K562 (cell line): ENCODE measurements around the gene SLC26A3. TPM values are rescaled to one million over a fixed set of nuclear protein-coding genes. Genes with fewer than 3 reads are reported as not detected.
A peak's percentile ranks its signal among the peaks of the same experiment; 100 is the strongest.

ENCODE experiments used
- ATAC-seq: fragments of 200-7000 bp; cut with Tn5 transposase; 3 replicates; pipeline ENCODE4 v1.9.1; 2020; ENCODE audit warnings: moderate library complexity
- BruUV-seq: library from RNA; stranded (reverse); fragments of 400-500 nt; replicated peaks from 2 replicates; lab custom pipeline; 2021; lab: Mats Ljungman, UMichigan
- CTCF ChIA-PET: fragments of 300-600 bp; formaldehyde crosslinking; extraction: SDS; loops from one replicate; lab custom pipeline; 2021; ENCODE audit warnings: low intra/inter-chr PET ratio; lab: Yijun Ruan, JAX
- POLR2A ChIA-PET: fragments of 300-600, 350-650 bp; sonication (Branson Sonifier 250); formaldehyde crosslinking; extraction: SDS; loops from one replicate; lab custom pipeline; 2021; ENCODE audit warnings: antibody characterized with exemption, inconsistent platforms; lab: Yijun Ruan, JAX
- DNase-seq, 4 experiments: peaks; one replicate each; pipeline versions ENCODE4 v3.0.0 to v3.0.0-alpha.2; 2011 to 2018; ENCODE audit warnings: low spot score in 3 of 4, mixed read lengths in 3 of 4; ENCODE audit errors: extremely low read depth in 1 of 4
- FAIRE-seq: peaks from 2 replicates; lab custom pipeline; 2011; peaks lifted over from hg19 to GRCh38; lab: Jason Lieb, UNC
- H2AFZ ChIP-seq: 2 replicates; pipeline ENCODE4 v1.6.0; 2011; ENCODE audit warnings: low read depth, low read length, control low read depth, inconsistent platforms
- H3K27ac ChIP-seq: fragments of 200-600 bp; 3 replicates; pipeline ENCODE4 v1.8.0; 2011; ENCODE audit warnings: low read depth, mild to moderate bottlenecking, control low read depth, inconsistent platforms, low read length, moderate library complexity, mixed read lengths; ENCODE audit errors: extremely low read depth
- H3K27me3 ChIP-seq, 2 experiments: fragments of 300-600 bp in 1 of 2; 2 replicates in 1 of 2; 3 replicates in 1 of 2; pipeline versions ENCODE4 v1.6.0 to v1.8.0; 2011; ENCODE audit warnings: inconsistent platforms in 2 of 2, low read length in 2 of 2, mild to moderate bottlenecking in 1 of 2, mixed read lengths in 1 of 2, moderate library complexity in 1 of 2; ENCODE audit not compliant: control insufficient read depth in 2 of 2, insufficient read depth in 2 of 2
- H3K36me3 ChIP-seq: fragments of 300-600 bp; 3 replicates; pipeline ENCODE4 v1.8.0; 2011; ENCODE audit warnings: mild to moderate bottlenecking, low read length, inconsistent platforms; ENCODE audit not compliant: control insufficient read depth, insufficient read depth
- H3K4me1 ChIP-seq, 2 experiments: fragments of 200-600 bp in 1 of 2; replicated peaks in 1 of 2; 2 replicates in 1 of 2; 3 replicates in 1 of 2; pipeline versions ENCODE4 v1.5.1 to v1.8.0; 2011; ENCODE audit warnings: inconsistent platforms in 2 of 2, low read length in 2 of 2, mild to moderate bottlenecking in 1 of 2, mixed read lengths in 1 of 2, moderate library complexity in 1 of 2; ENCODE audit not compliant: control insufficient read depth in 2 of 2, insufficient read depth in 2 of 2
- H3K4me2 ChIP-seq: 2 replicates; pipeline ENCODE4 v1.6.1; 2011; ENCODE audit warnings: low read length, control low read depth, inconsistent platforms, mixed read lengths; ENCODE audit not compliant: insufficient read depth
- H3K4me3 ChIP-seq: fragments of 200-600 bp; sonication (generic), shearing (Covaris generic); 2 replicates; pipeline ENCODE4 v1.5.1; 2016; ENCODE audit warnings: control low read depth, inconsistent platforms
- H3K79me2 ChIP-seq: fragments of 200-600 bp; 3 replicates; pipeline ENCODE4 v1.8.0; 2011; ENCODE audit warnings: low read length, inconsistent platforms; ENCODE audit not compliant: control insufficient read depth, insufficient read depth
- H3K9ac ChIP-seq, 2 experiments: 2 replicates each; pipeline versions ENCODE4 v1.6.0 to v1.6.1; 2011; ENCODE audit warnings: low read depth in 2 of 2, low read length in 2 of 2, control low read depth in 1 of 2, inconsistent platforms in 1 of 2, mild to moderate bottlenecking in 1 of 2, mixed read lengths in 1 of 2; ENCODE audit not compliant: insufficient read depth in 1 of 2
- H3K9me1 ChIP-seq: one replicate; pipeline ENCODE4 v1.6.0; 2011; ENCODE audit warnings: inconsistent platforms, mild to moderate bottlenecking, low read length, moderate library complexity; ENCODE audit not compliant: control insufficient read depth, insufficient read depth
- H3K9me3 ChIP-seq: replicated peaks from 2 replicates; pipeline ENCODE4 v1.5.1; 2011; ENCODE audit warnings: low read depth, low read length, inconsistent platforms; ENCODE audit not compliant: control insufficient read depth, insufficient read depth
- H4K20me1 ChIP-seq: replicated peaks from 2 replicates; pipeline ENCODE4 v1.6.1; 2011; ENCODE audit warnings: low read length, inconsistent platforms, mixed read lengths; ENCODE audit not compliant: control insufficient read depth, insufficient read depth
- BRCA1 ChIP-seq, 2 experiments: fragments of 450-650 bp in 1 of 2; sonication (generic) in 1 of 2; formaldehyde crosslinking in 1 of 2; IDR thresholded peaks; 2 replicates each; pipeline versions ENCODE4 v1.5.0 to v1.6.1; 2017 to 2020; ENCODE audit warnings: mild to moderate bottlenecking in 1 of 2, missing genetic modification reagents in 1 of 2
- GATA2 ChIP-seq: sonication (generic); formaldehyde crosslinking; IDR thresholded peaks from 2 replicates; pipeline ENCODE4 v1.4.0; 2020; ENCODE audit warnings: mild to moderate bottlenecking, missing genetic modification reagents
- MECOM ChIP-seq: fragments of 250-450 bp; sonication (Bioruptor Pico); IDR thresholded peaks from 2 replicates; pipeline ENCODE4 v1.8.0; 2022; ENCODE audit warnings: inconsistent platforms
- MEF2D ChIP-seq: conservative IDR thresholded peaks from 2 replicates; pipeline ENCODE4 v1.6.1; 2016; ENCODE audit warnings: low read depth, missing genetic modification characterization, missing compliant biosample characterization
- PREB ChIP-seq: sonication (generic); formaldehyde crosslinking; IDR thresholded peaks from 2 replicates; pipeline ENCODE4 v1.8.1; 2023; ENCODE audit warnings: mild to moderate bottlenecking, missing genetic modification reagents
- RB1 ChIP-seq: fragments of 450-650 bp; IDR thresholded peaks from 2 replicates; pipeline ENCODE4 v1.6.1; 2017; ENCODE audit warnings: low read depth, mild to moderate bottlenecking
- RBM14 ChIP-seq: fragments of 200-400 bp; formaldehyde crosslinking; IDR thresholded peaks from 2 replicates; pipeline ENCODE4 v1.6.1; 2018; ENCODE audit warnings: low read depth, mild to moderate bottlenecking, low read length, moderate library complexity, borderline replicate concordance; ENCODE audit not compliant: insufficient read depth
- RFX1 ChIP-seq: fragments of 450-650 bp; IDR thresholded peaks from 2 replicates; pipeline ENCODE4 v1.6.1; 2016; ENCODE audit warnings: mild to moderate bottlenecking, moderate library complexity
- SMARCE1 ChIP-seq: fragments of 450-650 bp; IDR thresholded peaks from 2 replicates; pipeline ENCODE4 v1.7.1; 2016; ENCODE audit warnings: mild to moderate bottlenecking
- STAT6 ChIP-seq: sonication (generic); formaldehyde crosslinking; IDR thresholded peaks from 2 replicates; pipeline ENCODE4 v1.8.1; 2023; ENCODE audit warnings: mild to moderate bottlenecking, missing genetic modification reagents
- TCF3 ChIP-seq: sonication (generic); formaldehyde crosslinking; IDR thresholded peaks from 2 replicates; pipeline ENCODE4 v1.4.0; 2020; ENCODE audit warnings: mild to moderate bottlenecking, missing genetic modification reagents
- ZNF134 ChIP-seq: fragments of 250-450 bp; sonication (Bioruptor Pico); conservative IDR thresholded peaks from 2 replicates; pipeline ENCODE4 v1.4.0; 2020
- WGBS: fragments of 100-300 bp; shearing (Covaris generic); methylation state at CpG from one replicate; pipeline ENCODE4 v1.1.6; 2016; ENCODE audit warnings: low coverage, mixed read lengths; ENCODE audit not compliant: insufficient coverage; ENCODE audit errors: missing lambda C conversion rate; 5-methylcytosine and 5-hydroxymethylcytosine counted together
- in situ Hi-C: fragments of 300-500 bp; cut with MboI; formaldehyde crosslinking; loops from 4 replicates; pipeline ENCODE4 v1.15.0; 2018; ENCODE audit warnings: inconsistent platforms, mixed read lengths
- intact Hi-C: fragments of 100-400 bp; cut with micrococcal nuclease; formaldehyde crosslinking; loops from 2 replicates; pipeline ENCODE4 v1.14.2; 2022
- polyA plus RNA-seq, 8 experiments: library from polyadenylated mRNA; depleted of rRNA in 4 of 8; stranded (reverse) in 5 of 8; unstranded in 3 of 8; fragments of >200 nt; fragmentation: Nextera tagmentation in 2 of 8; fragmentation: Illumina TruSeq in 1 of 8; extraction: Ambion mirVana in 2 of 8; extraction: Trizol in 1 of 8; gene quantifications; 2 replicates each; pipeline versions ENCODE4 v1.2.1 to v1.2.3, GENCODE V29; 2011 to 2014; ENCODE audit warnings: inconsistent platforms in 1 of 8, missing spikeins in 1 of 8
- total RNA-seq, 7 experiments: library from RNA; depleted of rRNA in 6 of 7; stranded (reverse); fragments of >200 nt in 6 of 7; fragmentation: Illumina TruSeq in 2 of 7; extraction: Trizol in 2 of 7; gene quantifications; 2 replicates each; pipeline versions ENCODE4 v1.2.1 to v1.2.3, GENCODE V29; 2011 to 2021; ENCODE audit warnings: low replicate concordance in 1 of 7

Gene SLC26A3
- total and polyA plus RNA-seq, 9 of the 15 experiments (the other 6 are each of a cell fraction or from before 2014, with no cell fraction given): 0.86 TPM; not detected in 8

- no peak for TF ChIP-seq RBM14
- no peak; the same call in none of the 2 replicates for TF ChIP-seq PREB
- TF ChIP-seq RFX1: peak; percentile 32
- TF ChIP-seq BRCA1 (IDR thresholded peaks at IDR 0.05): no peak
- TF ChIP-seq BRCA1 (CRISPR knock-in tag; IDR thresholded peaks at IDR 0.05): no peak
These were observed 59.3 kb downstream of the SLC26A3 start, which contains the start of gene CBLL1 (continued) for GRCh38 chr7:107743567-107744344.

GRCh38 chr7:107742678-107743566 lies 60.1 kb downstream of the SLC26A3 start:
- 12% methylated on average over 29 of the region's 29 CpGs for WGBS
- in situ Hi-C loops (loop anchor here (10.0 to 25.0 kb wide), 2 partner anchors 132 to 394 kb away; partner anchors contain the start of gene LAMB4), intact Hi-C loops (loop anchor here (1.0 to 5.0 kb wide), 3 partner anchors 131 to 404 kb away; no protein-coding TSS in a partner anchor)
- Histone ChIP-seq H4K20me1 (peaks cover 17% of the 10 kb centered on the region), H3K27ac (peak overlapping the region; percentile 100), H3K4me1 (peaks cover 3 to 21% of the 10 kb centered on the region in 2 experiments), H3K9me1 (peaks cover 4% of the 10 kb centered on the region), H3K9ac (peak overlapping the region; percentile 95 to 99), H3K27me3 (no peaks in the 10 kb centered on the region), H3K36me3 (peaks cover 17% of the 10 kb centered on the region; the same call in 2 of the 3 replicates), H3K4me3 (peak overlapping the region; percentile 93), H3K4me2 (peak overlapping the region; percentile 100), H3K9me3 (no peaks in the 10 kb centered on the region), H3K79me2 (peaks cover 41% of the 10 kb centered on the region), H2AFZ (peak overlapping the region; percentile 100)
- BruUV-seq: TSS peak; percentile 85
- ChIA-PET CTCF (interaction anchor here (0.5 to 2.3 kb wide), 5 partner anchors 15 to 403 kb away, joined by 3 to 14 read pairs (median 6); no protein-coding TSS in a partner anchor), POLR2A (interaction anchor here (0.6 to 3.5 kb wide), 29 partner anchors 9 to 794 kb away, joined by 3 to 19 read pairs (median 4); partner anchors contain the start of gene HBP1)
- ATAC-seq: peak; percentile 67
- FAIRE-seq: peak; percentile 51
- DNase-seq: peak in 3 of 4 experiments; percentile 58 to 64 (median 59)
- TF ChIP-seq SMARCE1: peak; percentile 58; the same call in 1 of the 2 replicates
- peak; percentile 25; the same call in 1 of the 2 replicates for TF ChIP-seq STAT6 (CRISPR knock-in tag)
- no peak for TF ChIP-seq MECOM (CRISPR knock-in tag)
- 0 out of 2 replicates have a peak, but pooled peaks have one; percentile 23 for TF ChIP-seq MEF2D
- no peak for TF ChIP-seq GATA2 (CRISPR knock-in tag)
- TF ChIP-seq TCF3: no peak; the same call in 1 of the 2 replicates
- TF ChIP-seq ZNF134 (CRISPR knock-in tag): no peak; the same call in none of the 2 replicates
- 0 out of 2 replicates have a peak, but pooled peaks have one; percentile 16 for TF ChIP-seq RB1
